HCT116 (cell line): ENCODE results near the gene PSAP. TPM values are rescaled to one million over a fixed set of nuclear protein-coding genes. Genes with fewer than 3 reads are reported as not detected.

Source experiments
- ATAC-seq: fragments of 200-7000 bp; cut with Tn5 transposase; 2 replicates; pipeline ENCODE4 v1.9.1; 2020; ENCODE audit warnings: mild to moderate bottlenecking, moderate library complexity
- BruUV-seq: library from RNA; stranded (reverse); fragments of 400-500 nt; replicated peaks from 2 replicates; lab custom pipeline; 2021; lab: Mats Ljungman, UMichigan
- CTCF ChIA-PET: fragments of 300-600 bp; sonication (Branson Sonifier 250); formaldehyde crosslinking; loops from one replicate; lab custom pipeline; 2021; ENCODE audit warnings: antibody characterized with exemption; lab: Charles Lee
- POLR2A ChIA-PET: fragments of 300-600, 350-600 bp; sonication (Branson Sonifier 250); formaldehyde crosslinking; loops from one replicate; lab custom pipeline; 2021; ENCODE audit warnings: antibody characterized with exemption; lab: Charles Lee
- RAD21 ChIA-PET, 2 experiments: fragments of 300-600 bp; sonication (Branson Sonifier 250); formaldehyde crosslinking; loops; one replicate each; lab custom pipeline; 2023; ENCODE audit warnings: low total read pairs in 2 of 2; ENCODE audit not compliant: uncharacterized antibody in 2 of 2, unreplicated experiment in 2 of 2, low non-redundant PET in 1 of 2; lab: Charles Lee
- DNase-seq: peaks from one replicate; pipeline ENCODE4 v3.0.0-alpha.2; 2010; ENCODE audit warnings: low read depth, low spot score
- H2AFZ ChIP-seq: fragments of 200-600 bp; shearing (Covaris generic), sonication (generic); 2 replicates; pipeline ENCODE4 v1.6.1; 2017; ENCODE audit warnings: low read depth, mixed run types, mixed read lengths, antibody characterized with exemption, low read length; ENCODE audit not compliant: poor library complexity, severe bottlenecking
- H3K27ac ChIP-seq: 2 replicates; pipeline ENCODE4 v1.5.1; 2012; ENCODE audit warnings: low read depth, low read length
- H3K27me3 ChIP-seq: fragments of 200-600 bp; sonication (generic); 2 replicates; pipeline ENCODE4 v1.6.1; 2016; ENCODE audit warnings: mixed run types, low read length, mixed read lengths; ENCODE audit not compliant: insufficient read depth
- H3K36me3 ChIP-seq, 2 experiments: fragments of 200-500 bp in 1 of 2; fragments of 200-600 bp in 1 of 2; sonication (Bioruptor generic) in 1 of 2; sonication (generic) in 1 of 2; 2 replicates each; pipeline versions ENCODE4 v1.5.1 to v1.6.1; 2014 to 2016; ENCODE audit warnings: low read length in 2 of 2, inconsistent platforms in 1 of 2, mixed read lengths in 1 of 2, mixed run types in 1 of 2; ENCODE audit not compliant: insufficient read depth in 2 of 2, control insufficient read depth in 1 of 2
- H3K4me1 ChIP-seq, 2 experiments: fragments of 200-600 bp in 1 of 2; sonication (generic) in 1 of 2; 2 replicates each; pipeline versions ENCODE4 v1.5.1 to v1.6.1; 2012 to 2017; ENCODE audit warnings: low read length in 2 of 2, inconsistent platforms in 1 of 2, mild to moderate bottlenecking in 1 of 2, mixed read lengths in 1 of 2, mixed run types in 1 of 2, moderate library complexity in 1 of 2; ENCODE audit not compliant: insufficient read depth in 2 of 2, control insufficient read depth in 1 of 2
- H3K4me2 ChIP-seq: fragments of 200-600 bp; sonication (generic); 2 replicates; pipeline ENCODE4 v1.6.1; 2017; ENCODE audit warnings: mixed run types, low read length, mixed read lengths
- H3K4me3 ChIP-seq, 2 experiments: fragments of 200-600 bp in 1 of 2; sonication (generic) in 1 of 2; replicated peaks in 1 of 2; 2 replicates each; pipeline ENCODE4 v1.5.1; 2011 to 2016; ENCODE audit warnings: low read length in 2 of 2, control low read depth in 1 of 2, low read depth in 1 of 2, mild to moderate bottlenecking in 1 of 2, mixed read lengths in 1 of 2, mixed run types in 1 of 2
- H3K79me2 ChIP-seq: fragments of 200-600 bp; sonication (generic); 2 replicates; pipeline ENCODE4 v1.6.1; 2017; ENCODE audit warnings: mild to moderate bottlenecking, mixed run types, low read length, moderate library complexity, mixed read lengths; ENCODE audit not compliant: insufficient read depth
- H3K9ac ChIP-seq: fragments of 200-600 bp; sonication (generic); 2 replicates; pipeline ENCODE4 v1.6.1; 2016; ENCODE audit warnings: low read length, mixed read lengths
- H3K9me2 ChIP-seq: fragments of 200-600 bp; sonication (generic), shearing (Covaris generic); 2 replicates; pipeline ENCODE4 v1.6.1; 2017; ENCODE audit warnings: mixed run types, mild to moderate bottlenecking, moderate library complexity; ENCODE audit not compliant: insufficient read depth
- H3K9me3 ChIP-seq, 2 experiments: fragments of 200-500 bp in 1 of 2; fragments of 200-600 bp in 1 of 2; sonication (Bioruptor generic) in 1 of 2; sonication (generic) in 1 of 2; 2 replicates each; pipeline ENCODE4 v1.6.1; 2014 to 2017; ENCODE audit warnings: low read length in 2 of 2, mixed read lengths in 2 of 2, inconsistent platforms in 1 of 2, low read depth in 1 of 2, mild to moderate bottlenecking in 1 of 2, mixed run types in 1 of 2, moderate library complexity in 1 of 2; ENCODE audit not compliant: control insufficient read depth in 1 of 2, insufficient read depth in 1 of 2
- H4K20me1 ChIP-seq: fragments of 200-600 bp; sonication (generic), shearing (Covaris generic); 2 replicates; pipeline ENCODE4 v1.6.1; 2017; ENCODE audit warnings: mixed run types, mild to moderate bottlenecking, moderate library complexity; ENCODE audit not compliant: insufficient read depth
- CBX3 ChIP-seq: IDR thresholded peaks from 2 replicates; pipeline ENCODE4 v1.6.1; 2012; ENCODE audit warnings: low read depth
- EZH2 ChIP-seq: fragments of 200-600 bp; sonication (generic); IDR thresholded peaks from 2 replicates; pipeline ENCODE4 v1.6.1; 2017; ENCODE audit warnings: antibody characterized with exemption, mixed run types
- FOSL1 ChIP-seq: IDR thresholded peaks from 2 replicates; pipeline ENCODE4 v1.6.1; 2012; ENCODE audit warnings: low read depth
- JUND ChIP-seq: IDR thresholded peaks from 2 replicates; pipeline ENCODE4 v1.6.1; 2012
- POLR2A ChIP-seq: IDR thresholded peaks from 2 replicates; pipeline ENCODE4 v1.7.0; 2011; ENCODE audit warnings: borderline replicate concordance; ENCODE audit not compliant: insufficient read depth, insufficient read length; ENCODE audit errors: extremely low read depth
- POLR2AphosphoS5 ChIP-seq: IDR thresholded peaks from 2 replicates; pipeline ENCODE4 v1.6.1; 2011; ENCODE audit warnings: mild to moderate bottlenecking, low read depth, low read length, moderate library complexity
- RAD21 ChIP-seq: IDR thresholded peaks from 2 replicates; pipeline ENCODE4 v1.6.1; 2012; ENCODE audit warnings: low read depth, mild to moderate bottlenecking
- SIN3A ChIP-seq: IDR thresholded peaks from 2 replicates; pipeline ENCODE4 v1.6.1; 2012; ENCODE audit warnings: low read depth
- SP1 ChIP-seq: IDR thresholded peaks from 2 replicates; pipeline ENCODE4 v1.6.1; 2012; ENCODE audit warnings: low read depth
- TCF7L2 ChIP-seq: IDR thresholded peaks from 2 replicates; pipeline ENCODE4 v1.7.0; 2011; ENCODE audit warnings: borderline replicate concordance, inconsistent platforms; ENCODE audit not compliant: insufficient read depth, insufficient read length; ENCODE audit errors: extremely low read depth
- ZNF274 ChIP-seq: fragments of 200-500 bp; sonication (Bioruptor generic); IDR thresholded peaks from 2 replicates; pipeline ENCODE4 v1.6.1; 2014; ENCODE audit warnings: mild to moderate bottlenecking, low read depth, low read length, inconsistent platforms
- intact Hi-C: fragments of 100-400 bp; cut with micrococcal nuclease; formaldehyde crosslinking; loops from 2 replicates; pipeline ENCODE4 v1.10.0; 2022
- total RNA-seq: library from RNA; stranded (reverse); gene quantifications from one replicate; pipeline ENCODE4 v1.2.1, GENCODE V29; 2021; ENCODE audit not compliant: unreplicated experiment
- TF ChIP-seq, protein P1 (sequence below): IDR thresholded peaks from 2 replicates; pipeline ENCODE4 v1.6.1; 2011; ENCODE audit warnings: mild to moderate bottlenecking, low read length, moderate library complexity; ENCODE audit not compliant: insufficient replicate concordance; ENCODE audit errors: extremely low read depth
- TF ChIP-seq, protein P2 (sequence below), 3 experiments: fragments of 200-600 bp in 1 of 3; sonication (generic) in 1 of 3; IDR thresholded peaks in 2 of 3; conservative IDR thresholded peaks in 1 of 3; 2 replicates each; pipeline ENCODE4 v1.5.1; 2012 to 2017; ENCODE audit warnings: low read depth in 2 of 3, low read length in 2 of 3, antibody characterized with exemption in 1 of 3, borderline replicate concordance in 1 of 3, control low read depth in 1 of 3, mild to moderate bottlenecking in 1 of 3, mixed read lengths in 1 of 3, mixed run types in 1 of 3, moderate library complexity in 1 of 3; ENCODE audit not compliant: insufficient read depth in 1 of 3

PSAP gene
- total RNA-seq, 1 experiment from 2014 or later, result 444 TPM

DNA sequence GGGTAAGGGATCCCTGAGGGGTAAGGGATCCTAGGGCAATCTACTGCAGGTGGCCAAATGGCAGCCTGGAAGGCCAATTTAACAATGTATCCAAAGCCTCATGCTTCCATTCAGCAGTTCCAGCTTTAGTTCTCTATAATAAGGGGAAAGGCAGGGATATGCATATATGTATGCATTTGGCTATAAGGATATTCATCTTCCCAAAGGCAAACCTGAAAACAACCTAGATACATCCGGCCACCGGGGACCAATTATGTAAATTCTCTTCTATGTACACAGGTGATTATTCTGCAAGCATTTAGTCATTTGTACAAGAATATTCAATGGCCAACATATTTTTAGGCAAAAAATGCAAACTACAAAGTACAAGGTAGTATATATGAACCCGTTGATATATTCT lies 26.7 kb downstream of the PSAP start:
- DNase-seq (no peak), ATAC-seq (no peak)
- ChIA-PET CTCF (interaction anchor here (2.0 kb wide), 1 partner anchor 72 kb away, joined by 8 read pairs; no protein-coding TSS in a partner anchor), RAD21 (no interaction called here), POLR2A (no interaction called here)
- Histone ChIP-seq H3K79me2 (no peaks in the 10 kb centered on the region), H3K36me3 (peaks cover 52 to 62% of the 10 kb centered on the region in 2 experiments), H4K20me1 (no peaks in the 10 kb centered on the region), H3K4me2 (no peak overlapping the region), H3K4me3 (no peak overlapping the region), H3K9me2 (no peaks in the 10 kb centered on the region), H3K9me3 (no peaks in the 10 kb centered on the region), H3K27ac (no peak overlapping the region), H3K9ac (no peak overlapping the region), H3K4me1 (no peaks in the 10 kb centered on the region), H3K27me3 (no peaks in the 10 kb centered on the region), H2AFZ (no peak overlapping the region)
- TF ChIP-seq POLR2A (no peak), RAD21 (no peak), SP1 (no peak), FOSL1 (no peak), EZH2 (no peak), CBX3 (no peak), SIN3A (no peak), JUND (no peak), TCF7L2 (no peak), ZNF274 (no peak), POLR2AphosphoS5 (no peak)
- TF ChIP-seq, protein P1, sequence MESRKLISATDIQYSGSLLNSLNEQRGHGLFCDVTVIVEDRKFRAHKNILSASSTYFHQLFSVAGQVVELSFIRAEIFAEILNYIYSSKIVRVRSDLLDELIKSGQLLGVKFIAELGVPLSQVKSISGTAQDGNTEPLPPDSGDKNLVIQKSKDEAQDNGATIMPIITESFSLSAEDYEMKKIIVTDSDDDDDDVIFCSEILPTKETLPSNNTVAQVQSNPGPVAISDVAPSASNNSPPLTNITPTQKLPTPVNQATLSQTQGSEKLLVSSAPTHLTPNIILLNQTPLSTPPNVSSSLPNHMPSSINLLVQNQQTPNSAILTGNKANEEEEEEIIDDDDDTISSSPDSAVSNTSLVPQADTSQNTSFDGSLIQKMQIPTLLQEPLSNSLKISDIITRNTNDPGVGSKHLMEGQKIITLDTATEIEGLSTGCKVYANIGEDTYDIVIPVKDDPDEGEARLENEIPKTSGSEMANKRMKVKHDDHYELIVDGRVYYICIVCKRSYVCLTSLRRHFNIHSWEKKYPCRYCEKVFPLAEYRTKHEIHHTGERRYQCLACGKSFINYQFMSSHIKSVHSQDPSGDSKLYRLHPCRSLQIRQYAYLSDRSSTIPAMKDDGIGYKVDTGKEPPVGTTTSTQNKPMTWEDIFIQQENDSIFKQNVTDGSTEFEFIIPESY, result no peak
- TF ChIP-seq, protein P2, sequence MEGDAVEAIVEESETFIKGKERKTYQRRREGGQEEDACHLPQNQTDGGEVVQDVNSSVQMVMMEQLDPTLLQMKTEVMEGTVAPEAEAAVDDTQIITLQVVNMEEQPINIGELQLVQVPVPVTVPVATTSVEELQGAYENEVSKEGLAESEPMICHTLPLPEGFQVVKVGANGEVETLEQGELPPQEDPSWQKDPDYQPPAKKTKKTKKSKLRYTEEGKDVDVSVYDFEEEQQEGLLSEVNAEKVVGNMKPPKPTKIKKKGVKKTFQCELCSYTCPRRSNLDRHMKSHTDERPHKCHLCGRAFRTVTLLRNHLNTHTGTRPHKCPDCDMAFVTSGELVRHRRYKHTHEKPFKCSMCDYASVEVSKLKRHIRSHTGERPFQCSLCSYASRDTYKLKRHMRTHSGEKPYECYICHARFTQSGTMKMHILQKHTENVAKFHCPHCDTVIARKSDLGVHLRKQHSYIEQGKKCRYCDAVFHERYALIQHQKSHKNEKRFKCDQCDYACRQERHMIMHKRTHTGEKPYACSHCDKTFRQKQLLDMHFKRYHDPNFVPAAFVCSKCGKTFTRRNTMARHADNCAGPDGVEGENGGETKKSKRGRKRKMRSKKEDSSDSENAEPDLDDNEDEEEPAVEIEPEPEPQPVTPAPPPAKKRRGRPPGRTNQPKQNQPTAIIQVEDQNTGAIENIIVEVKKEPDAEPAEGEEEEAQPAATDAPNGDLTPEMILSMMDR (IDR thresholded peaks at IDR 0.05 in 2 of 3, conservative IDR thresholded peaks at IDR 0.05 in 1 of 3; ENCODE audit: borderline replicate concordance in 1 of 3, insufficient read depth in 1 of 3, low read depth in 2 of 3, low read length in 2 of 3), result no peak
- intact Hi-C loops, result no loop called here
- no TSS peak for BruUV-seq
